Neuronal stem cell (in vitro differentiated cells): ENCODE results near the gene TSC22D2. TPM values are rescaled to one million over a fixed set of nuclear protein-coding genes. Genes with fewer than 3 reads are reported as not detected.
A peak's percentile ranks its signal among the peaks of the same experiment; 100 is the strongest.

ENCODE experiments used
- DNase-seq: peaks from one replicate; pipeline ENCODE4 v3.0.0-alpha.2; 2013; ENCODE audit warnings: low spot score
- H2AFZ ChIP-seq: one replicate; pipeline ENCODE4 v1.6.1; 2013; ENCODE audit warnings: mild to moderate bottlenecking, low read length, inconsistent platforms
- H2AK5ac ChIP-seq: 2 replicates; pipeline ENCODE4 v1.6.1; 2013; ENCODE audit warnings: low read depth, mild to moderate bottlenecking, inconsistent platforms, low read length, moderate library complexity, mixed read lengths
- H2BK120ac ChIP-seq: 2 replicates; pipeline ENCODE4 v1.6.1; 2013; ENCODE audit warnings: low read depth, mild to moderate bottlenecking, inconsistent platforms, low read length, moderate library complexity, mixed read lengths
- H2BK12ac ChIP-seq: one replicate; pipeline ENCODE4 v1.6.1; 2013; ENCODE audit warnings: low read length, inconsistent platforms
- H2BK15ac ChIP-seq: 2 replicates; pipeline ENCODE4 v1.6.1; 2013; ENCODE audit warnings: mild to moderate bottlenecking, low read length, inconsistent platforms, mixed read lengths
- H2BK5ac ChIP-seq: one replicate; pipeline ENCODE4 v1.6.1; 2013; ENCODE audit warnings: inconsistent platforms, mild to moderate bottlenecking, low read length, moderate library complexity
- H3K14ac ChIP-seq: one replicate; pipeline ENCODE4 v1.6.1; 2013; ENCODE audit warnings: low read length, inconsistent platforms
- H3K18ac ChIP-seq: 2 replicates; pipeline ENCODE4 v1.6.1; 2013; ENCODE audit warnings: low read length, inconsistent platforms
- H3K23ac ChIP-seq: 2 replicates; pipeline ENCODE4 v1.6.1; 2013; ENCODE audit warnings: low read depth, mild to moderate bottlenecking, mixed read lengths, low read length, inconsistent platforms; ENCODE audit not compliant: poor library complexity
- H3K27ac ChIP-seq: replicated peaks from 3 replicates; pipeline ENCODE4 v1.5.1; 2013; ENCODE audit warnings: low read length, inconsistent platforms
- H3K27me3 ChIP-seq, 3 experiments: 2 replicates each; pipeline ENCODE4 v1.6.1; 2013; ENCODE audit warnings: low read length in 3 of 3, mild to moderate bottlenecking in 2 of 3, inconsistent platforms in 1 of 3, low read depth in 1 of 3, mixed read lengths in 1 of 3, moderate library complexity in 1 of 3; ENCODE audit not compliant: control insufficient read depth in 3 of 3, insufficient read depth in 3 of 3
- H3K36me3 ChIP-seq, 2 donors: replicated peaks in 1 of 2; 2 replicates each; pipeline ENCODE4 v1.6.1; 2013; ENCODE audit warnings: low read length in 2 of 2; ENCODE audit not compliant: control insufficient read depth in 2 of 2, insufficient read depth in 2 of 2
- H3K4ac ChIP-seq: 2 replicates; pipeline ENCODE4 v1.6.1; 2013; ENCODE audit warnings: inconsistent platforms, mild to moderate bottlenecking, low read length, moderate library complexity
- H3K4me1 ChIP-seq, 2 donors: 1 replicate in 1 of 2; 2 replicates in 1 of 2; pipeline ENCODE4 v1.6.1; 2013; ENCODE audit warnings: low read length in 2 of 2, low read depth in 1 of 2; ENCODE audit not compliant: control insufficient read depth in 2 of 2, insufficient read depth in 1 of 2
- H3K4me2 ChIP-seq: one replicate; pipeline ENCODE4 v1.6.1; 2013; ENCODE audit warnings: mild to moderate bottlenecking, low read length, inconsistent platforms; ENCODE audit not compliant: insufficient read depth, poor library complexity, severe bottlenecking
- H3K4me3 ChIP-seq, 2 donors: 2 replicates each; pipeline ENCODE4 v1.5.1; 2013; ENCODE audit warnings: low read length in 2 of 2, mild to moderate bottlenecking in 2 of 2, inconsistent platforms in 1 of 2, moderate library complexity in 1 of 2
- H3K79me1 ChIP-seq: one replicate; pipeline ENCODE4 v1.6.1; 2013; ENCODE audit warnings: low read depth, mild to moderate bottlenecking, inconsistent platforms, low read length, moderate library complexity
- H3K9ac ChIP-seq: one replicate; pipeline ENCODE4 v1.6.1; 2013; ENCODE audit warnings: mild to moderate bottlenecking, low read depth, low read length, inconsistent platforms; ENCODE audit not compliant: poor library complexity
- H3K9me3 ChIP-seq, 2 donors: replicated peaks in 1 of 2; 2 replicates each; pipeline versions ENCODE3 to v1.6.1; 2013; ENCODE audit warnings: low read length in 2 of 2, mild to moderate bottlenecking in 2 of 2, inconsistent platforms in 1 of 2, low read depth in 1 of 2, mixed read lengths in 1 of 2, moderate library complexity in 1 of 2; ENCODE audit not compliant: control insufficient read depth in 2 of 2, insufficient read depth in 1 of 2
- H4K8ac ChIP-seq: one replicate; pipeline ENCODE4 v1.6.1; 2013; ENCODE audit warnings: low read depth, mild to moderate bottlenecking, inconsistent platforms, low read length, moderate library complexity
- H4K91ac ChIP-seq: one replicate; pipeline ENCODE4 v1.6.1; 2013; ENCODE audit warnings: low read length, low read depth, mild to moderate bottlenecking, inconsistent platforms; ENCODE audit not compliant: poor library complexity
- WGBS, 2 donors: extraction: QIAGEN DNeasy Blood & Tissue Kit; methylation state at CpG; one replicate each; pipeline ENCODE4 v1.1.7; 2013; ENCODE audit warnings: missing lambda C conversion rate in 2 of 2, mixed read lengths in 1 of 2; ENCODE audit not compliant: insufficient read length in 2 of 2, insufficient replicate concordance in 1 of 2; ENCODE audit errors: extremely low coverage in 2 of 2; 5-methylcytosine and 5-hydroxymethylcytosine counted together
- polyA plus RNA-seq, 2 experiments: library from polyadenylated mRNA; stranded (reverse); fragments of 200-250 nt; gene quantifications; one replicate each; pipeline ENCODE4 v1.2.3, GENCODE V29; 2013

The TSC22D2 gene
- polyA plus RNA-seq (2013, experiment 1 of 2), result 22.0 TPM
- 22.2 TPM for polyA plus RNA-seq (2013, experiment 2 of 2)

- no peak within 1 kb of the TSS for H4K91ac ChIP-seq
- H2BK15ac ChIP-seq, result peak within 1 kb of the TSS; percentile 26
- H3K4me3 ChIP-seq, result peak within 1 kb of the TSS; percentile 93 to 96
- no peak within 1 kb of the TSS for H2AK5ac ChIP-seq
- H3K4me1 ChIP-seq, result peaks cover 0 to 16% of the 10 kb centered on the region in 2 donors
- peak within 1 kb of the TSS; percentile 58 for H2BK12ac ChIP-seq
- peak; percentile 90 for DNase-seq
- H3K18ac ChIP-seq, result peak within 1 kb of the TSS; percentile 99
- H4K8ac ChIP-seq, result no peak within 1 kb of the TSS
- no peaks in the 10 kb centered on the region for H3K27me3 ChIP-seq
- peak within 1 kb of the TSS; percentile 92 for H3K9ac ChIP-seq
- H2AFZ ChIP-seq, result peak within 1 kb of the TSS; percentile 86
- H3K36me3 ChIP-seq, result peaks cover 0 to 24% of the 10 kb centered on the region in 2 donors
- H2BK120ac ChIP-seq, result peak within 1 kb of the TSS; percentile 98
- peak within 1 kb of the TSS; percentile 100 for H3K27ac ChIP-seq
- no CpG with 5 or more reads among the region's 102 CpGs for WGBS, 2 donors
- H3K4me2 ChIP-seq, result peak within 1 kb of the TSS; percentile 97
- peak within 1 kb of the TSS; percentile 100 for H3K14ac ChIP-seq
- H2BK5ac ChIP-seq, result peak within 1 kb of the TSS; percentile 98
- peak within 1 kb of the TSS; percentile 99 for H3K23ac ChIP-seq
- H3K4ac ChIP-seq, result peak within 1 kb of the TSS; percentile 93
- H3K79me1 ChIP-seq, result peaks cover 11% of the 10 kb centered on the region
- no peaks in the 10 kb centered on the region for H3K9me3 ChIP-seq
Observed at GRCh38 chr3:150408221-150409124, at the start of gene TSC22D2. TSC22D2 (plus strand) TSS chr3:150408298; CDS start chr3:150409351, 1,053 bp downstream.

- H3K4ac ChIP-seq, result no peak overlapping the region
- H2BK120ac ChIP-seq, result no peak overlapping the region
- H4K91ac ChIP-seq, result no peak overlapping the region
- no peaks in the 10 kb centered on the region for H3K79me1 ChIP-seq
- no peak overlapping the region for H3K4me2 ChIP-seq
- no peak overlapping the region for H2BK5ac ChIP-seq
- H2AFZ ChIP-seq, result no peak overlapping the region
- H3K27ac ChIP-seq, result no peak overlapping the region
- H3K36me3 ChIP-seq, result no peaks in the 10 kb centered on the region
- no peaks in the 10 kb centered on the region for H3K9me3 ChIP-seq
- H2BK15ac ChIP-seq, result no peak overlapping the region
- no peaks in the 10 kb centered on the region for H3K27me3 ChIP-seq
- no peak overlapping the region for H3K4me3 ChIP-seq
- no CpG with 5 or more reads among the region's 2 CpGs for WGBS, 2 donors
- H2AK5ac ChIP-seq, result no peak overlapping the region
- H3K4me1 ChIP-seq, result no peaks in the 10 kb centered on the region
- no peak overlapping the region for H3K23ac ChIP-seq
- no peak overlapping the region for H4K8ac ChIP-seq
- no peak overlapping the region for H3K9ac ChIP-seq
- no peak overlapping the region for H2BK12ac ChIP-seq
- no peak for DNase-seq
- no peak overlapping the region for H3K18ac ChIP-seq
- no peak overlapping the region for H3K14ac ChIP-seq
Observed at GRCh38 chr3:150359381-150359780, 48.7 kb upstream of the TSC22D2 start.

GRCh38 chr3:150360966-150361365 is 47.1 kb upstream of the TSC22D2 start:
- H2AK5ac ChIP-seq, result no peak overlapping the region
- H3K18ac ChIP-seq, result no peak overlapping the region
- no peak overlapping the region for H3K27ac ChIP-seq
- no peak for DNase-seq
- no peak overlapping the region for H3K4ac ChIP-seq
- no peaks in the 10 kb centered on the region for H3K36me3 ChIP-seq
- no peaks in the 10 kb centered on the region for H3K4me1 ChIP-seq
- H2BK12ac ChIP-seq, result no peak overlapping the region
- no peak overlapping the region for H4K91ac ChIP-seq
- H3K23ac ChIP-seq, result no peak overlapping the region
- no peak overlapping the region for H3K9ac ChIP-seq
- H2AFZ ChIP-seq, result no peak overlapping the region
- H3K79me1 ChIP-seq, result no peaks in the 10 kb centered on the region
- no peak overlapping the region for H2BK15ac ChIP-seq
- H3K4me3 ChIP-seq, result no peak overlapping the region
- no peak overlapping the region for H4K8ac ChIP-seq
- H2BK5ac ChIP-seq, result no peak overlapping the region
- H2BK120ac ChIP-seq, result no peak overlapping the region
- no peaks in the 10 kb centered on the region for H3K27me3 ChIP-seq
- H3K4me2 ChIP-seq, result no peak overlapping the region
- no CpG with 5 or more reads among the region's 3 CpGs for WGBS, 2 donors
- no peak overlapping the region for H3K14ac ChIP-seq
- H3K9me3 ChIP-seq, result no peaks in the 10 kb centered on the region

GRCh38 chr3:150362515-150363302 is 45.4 kb upstream of the TSC22D2 start:
- H3K14ac ChIP-seq, result no peak overlapping the region
- H2BK15ac ChIP-seq, result no peak overlapping the region
- H3K9ac ChIP-seq, result no peak overlapping the region
- H3K4ac ChIP-seq, result no peak overlapping the region
- H2BK5ac ChIP-seq, result no peak overlapping the region
- no peak overlapping the region for H2AK5ac ChIP-seq
- no peak overlapping the region for H3K4me2 ChIP-seq
- H3K9me3 ChIP-seq, result no peaks in the 10 kb centered on the region
- H4K91ac ChIP-seq, result no peak overlapping the region
- no peak for DNase-seq
- H2BK12ac ChIP-seq, result no peak overlapping the region
- no peak overlapping the region for H3K18ac ChIP-seq
- H3K36me3 ChIP-seq, result no peaks in the 10 kb centered on the region
- H3K4me3 ChIP-seq, result no peak overlapping the region
- no peak overlapping the region for H4K8ac ChIP-seq
- H2BK120ac ChIP-seq, result no peak overlapping the region
- H2AFZ ChIP-seq, result no peak overlapping the region
- no CpG with 5 or more reads among the region's 2 CpGs for WGBS, 2 donors
- no peaks in the 10 kb centered on the region for H3K27me3 ChIP-seq
- H3K4me1 ChIP-seq, result no peaks in the 10 kb centered on the region
- H3K27ac ChIP-seq, result no peak overlapping the region
- no peaks in the 10 kb centered on the region for H3K79me1 ChIP-seq
- H3K23ac ChIP-seq, result no peak overlapping the region
